Measurements from ENCODE around the gene TBC1D30.
"Not testable (repeated sequence)": the region's sequence is repeated elsewhere in the genome, so short reads cannot be mapped to it uniquely, and the experiment has no call there.

Gene TBC1D30

GRCh38 chr12:64791036-64791435 lies 33.4 kb upstream of the TBC1D30 start:
- Histone ChIP-seq H3K27ac (ENCODE audit: low read depth, low read length) (no peak overlapping the region), H3K79me2 (ENCODE audit: control insufficient read depth, insufficient read depth, low read length, unreplicated experiment) (no peaks in the 10 kb centered on the region), H3K36me3 (ENCODE audit: insufficient read depth, low read length) (no peaks in the 10 kb centered on the region), H3K4me1 (ENCODE audit: control insufficient read depth, insufficient read depth, low read length, unreplicated experiment) (peaks cover 4% of the 10 kb centered on the region), H2AFZ (ENCODE audit: low read length, unreplicated experiment) (no peak overlapping the region), H3K27me3 (ENCODE audit: insufficient read depth, low read length) (no peaks in the 10 kb centered on the region), H3K4me3 (ENCODE audit: low read depth, low read length) (no peak overlapping the region)

- Histone ChIP-seq H3K27ac (ENCODE audit: low read depth, low read length) (no peak overlapping the region), H3K4me1 (ENCODE audit: control insufficient read depth, insufficient read depth, low read length, unreplicated experiment) (peaks cover 5% of the 10 kb centered on the region), H3K36me3 (ENCODE audit: insufficient read depth, low read length) (no peaks in the 10 kb centered on the region), H3K79me2 (ENCODE audit: control insufficient read depth, insufficient read depth, low read length, unreplicated experiment) (no peaks in the 10 kb centered on the region), H3K27me3 (ENCODE audit: insufficient read depth, low read length) (no peaks in the 10 kb centered on the region), H3K4me3 (ENCODE audit: low read depth, low read length) (no peak overlapping the region), H2AFZ (ENCODE audit: low read length, unreplicated experiment) (no peak overlapping the region)
Observed at GRCh38 chr12:64792128-64792527, 32.3 kb upstream of the TBC1D30 start.

GRCh38 chr12:64793610-64794009 lies 30.8 kb upstream of the TBC1D30 start:
- Histone ChIP-seq H3K4me1 (ENCODE audit: control insufficient read depth, insufficient read depth, low read length, unreplicated experiment) (peaks cover 5% of the 10 kb centered on the region), H3K79me2 (ENCODE audit: control insufficient read depth, insufficient read depth, low read length, unreplicated experiment) (no peaks in the 10 kb centered on the region), H3K36me3 (ENCODE audit: insufficient read depth, low read length) (no peaks in the 10 kb centered on the region), H3K27ac (ENCODE audit: low read depth, low read length) (no peak overlapping the region), H3K27me3 (ENCODE audit: insufficient read depth, low read length) (peaks cover 3% of the 10 kb centered on the region), H2AFZ (ENCODE audit: low read length, unreplicated experiment) (no peak overlapping the region), H3K4me3 (ENCODE audit: low read depth, low read length) (no peak overlapping the region)

GRCh38 chr12:64794305-64794704 lies 30.1 kb upstream of the TBC1D30 start:
- Histone ChIP-seq H3K27me3 (ENCODE audit: insufficient read depth, low read length) (peaks cover 6% of the 10 kb centered on the region), H3K27ac (ENCODE audit: low read depth, low read length) (no peak overlapping the region), H2AFZ (ENCODE audit: low read length, unreplicated experiment) (no peak overlapping the region), H3K79me2 (ENCODE audit: control insufficient read depth, insufficient read depth, low read length, unreplicated experiment) (no peaks in the 10 kb centered on the region), H3K4me1 (ENCODE audit: control insufficient read depth, insufficient read depth, low read length, unreplicated experiment) (peaks cover 5% of the 10 kb centered on the region), H3K4me3 (ENCODE audit: low read depth, low read length) (no peak overlapping the region), H3K36me3 (ENCODE audit: insufficient read depth, low read length) (no peaks in the 10 kb centered on the region)

- Histone ChIP-seq H3K4me1 (ENCODE audit: control insufficient read depth, insufficient read depth, low read length, unreplicated experiment) (peaks cover 5% of the 10 kb centered on the region), H3K27ac (ENCODE audit: low read depth, low read length) (no peak overlapping the region), H3K4me3 (ENCODE audit: low read depth, low read length) (no peak overlapping the region), H3K79me2 (ENCODE audit: control insufficient read depth, insufficient read depth, low read length, unreplicated experiment) (no peaks in the 10 kb centered on the region), H3K36me3 (ENCODE audit: insufficient read depth, low read length) (no peaks in the 10 kb centered on the region), H2AFZ (ENCODE audit: low read length, unreplicated experiment) (peak overlapping the region; percentile 10), H3K27me3 (ENCODE audit: insufficient read depth, low read length) (peaks cover 21% of the 10 kb centered on the region)
Observed at GRCh38 chr12:64796205-64796845, 28.1 kb upstream of the TBC1D30 start.

GRCh38 chr12:64797156-64797555 lies 27.3 kb upstream of the TBC1D30 start:
- no peak overlapping the region for H3K27ac ChIP-seq (ENCODE audit: low read depth, low read length)

GRCh38 chr12:64798165-64798564 lies 26.3 kb upstream of the TBC1D30 start:
- Histone ChIP-seq H3K27me3 (ENCODE audit: insufficient read depth, low read length) (peaks cover 21% of the 10 kb centered on the region), H3K27ac (ENCODE audit: low read depth, low read length) (no peak overlapping the region), H3K36me3 (ENCODE audit: insufficient read depth, low read length) (no peaks in the 10 kb centered on the region), H2AFZ (ENCODE audit: low read length, unreplicated experiment) (no peak overlapping the region), H3K79me2 (ENCODE audit: control insufficient read depth, insufficient read depth, low read length, unreplicated experiment) (no peaks in the 10 kb centered on the region), H3K4me3 (ENCODE audit: low read depth, low read length) (no peak overlapping the region), H3K4me1 (ENCODE audit: control insufficient read depth, insufficient read depth, low read length, unreplicated experiment) (peaks cover 5% of the 10 kb centered on the region)

More at GRCh38 chr12:64797156-64797555, 27.3 kb upstream of the TBC1D30 start:
- no peaks in the 10 kb centered on the region for H3K79me2 ChIP-seq (ENCODE audit: control insufficient read depth, insufficient read depth, low read length, unreplicated experiment)
- H3K4me1 ChIP-seq (ENCODE audit: control insufficient read depth, insufficient read depth, low read length, unreplicated experiment) = peaks cover 5% of the 10 kb centered on the region
- H3K27me3 ChIP-seq (ENCODE audit: insufficient read depth, low read length) = peaks cover 21% of the 10 kb centered on the region
- H2AFZ ChIP-seq (ENCODE audit: low read length, unreplicated experiment) = no peak overlapping the region
- H3K4me3 ChIP-seq (ENCODE audit: low read depth, low read length) = no peak overlapping the region
- no peaks in the 10 kb centered on the region for H3K36me3 ChIP-seq (ENCODE audit: insufficient read depth, low read length)

GRCh38 chr12:64800640-64801039 lies 23.8 kb upstream of the TBC1D30 start:
- Histone ChIP-seq H3K79me2 (ENCODE audit: control insufficient read depth, insufficient read depth, low read length, unreplicated experiment) (no peaks in the 10 kb centered on the region), H2AFZ (ENCODE audit: low read length, unreplicated experiment) (no peak overlapping the region), H3K36me3 (ENCODE audit: insufficient read depth, low read length) (no peaks in the 10 kb centered on the region), H3K27me3 (ENCODE audit: insufficient read depth, low read length) (peaks cover 27% of the 10 kb centered on the region), H3K4me1 (ENCODE audit: control insufficient read depth, insufficient read depth, low read length, unreplicated experiment) (peaks cover 5% of the 10 kb centered on the region), H3K27ac (ENCODE audit: low read depth, low read length) (no peak overlapping the region), H3K4me3 (ENCODE audit: low read depth, low read length) (no peak overlapping the region)

- Histone ChIP-seq H3K27me3 (ENCODE audit: insufficient read depth, low read length) (peaks cover 32% of the 10 kb centered on the region), H3K4me3 (ENCODE audit: low read depth, low read length) (no peak overlapping the region), H3K36me3 (ENCODE audit: insufficient read depth, low read length) (no peaks in the 10 kb centered on the region), H2AFZ (ENCODE audit: low read length, unreplicated experiment) (no peak overlapping the region), H3K79me2 (ENCODE audit: control insufficient read depth, insufficient read depth, low read length, unreplicated experiment) (no peaks in the 10 kb centered on the region), H3K4me1 (ENCODE audit: control insufficient read depth, insufficient read depth, low read length, unreplicated experiment) (peaks cover 5% of the 10 kb centered on the region), H3K27ac (ENCODE audit: low read depth, low read length) (no peak overlapping the region)
Observed at GRCh38 chr12:64801381-64801780, 23.1 kb upstream of the TBC1D30 start.

- not testable (repeated sequence) for H2AFZ ChIP-seq (ENCODE audit: low read length, unreplicated experiment); H3K36me3 ChIP-seq (ENCODE audit: insufficient read depth, low read length); H3K27ac ChIP-seq (ENCODE audit: low read depth, low read length); H3K4me3 ChIP-seq (ENCODE audit: low read depth, low read length); H3K79me2 ChIP-seq (ENCODE audit: control insufficient read depth, insufficient read depth, low read length, unreplicated experiment)
- peaks cover 32% of the 10 kb centered on the region for H3K27me3 ChIP-seq (ENCODE audit: insufficient read depth, low read length)
- H3K4me1 ChIP-seq (ENCODE audit: control insufficient read depth, insufficient read depth, low read length, unreplicated experiment) = peaks cover 11% of the 10 kb centered on the region
Observed at GRCh38 chr12:64802180-64802775, 22.2 kb upstream of the TBC1D30 start.

- H3K27ac ChIP-seq (ENCODE audit: low read depth, low read length) = no peak overlapping the region
- no peaks in the 10 kb centered on the region for H3K79me2 ChIP-seq (ENCODE audit: control insufficient read depth, insufficient read depth, low read length, unreplicated experiment)
- no peaks in the 10 kb centered on the region for H3K36me3 ChIP-seq (ENCODE audit: insufficient read depth, low read length)
- H3K4me1 ChIP-seq (ENCODE audit: control insufficient read depth, insufficient read depth, low read length, unreplicated experiment) = peaks cover 11% of the 10 kb centered on the region
- H3K4me3 ChIP-seq (ENCODE audit: low read depth, low read length) = no peak overlapping the region
- H2AFZ ChIP-seq (ENCODE audit: low read length, unreplicated experiment) = no peak overlapping the region
- peaks cover 30% of the 10 kb centered on the region for H3K27me3 ChIP-seq (ENCODE audit: insufficient read depth, low read length)
Observed at GRCh38 chr12:64806173-64806572, 18.3 kb upstream of the TBC1D30 start.

Measured in ACC112 (cell line).